Measurements from ENCODE around the gene GAB2.

Gene GAB2

GRCh38 chr11:78344676-78345075 lies 72.9 kb downstream of the GAB2 start:
- no peak for DNase-seq (ENCODE audit: low read depth in 2 of 2)

GRCh38 chr11:78344094-78344493 lies 73.5 kb downstream of the GAB2 start:
- no peak for DNase-seq (ENCODE audit: low read depth in 2 of 2)

GRCh38 chr11:78343303-78343702 lies 74.3 kb downstream of the GAB2 start:
- DNase-seq (ENCODE audit: low read depth in 2 of 2), result no peak

GRCh38 chr11:78341841-78342240 lies 75.8 kb downstream of the GAB2 start:
- no peak for DNase-seq (ENCODE audit: low read depth in 2 of 2)

GRCh38 chr11:78340530-78340929 lies 77.1 kb downstream of the GAB2 start:
- no peak for DNase-seq (ENCODE audit: low read depth in 2 of 2)

- no peak for DNase-seq (ENCODE audit: low read depth in 2 of 2)
Observed at GRCh38 chr11:78339945-78340344, 77.7 kb downstream of the GAB2 start.

GRCh38 chr11:78339483-78339882 lies 78.1 kb downstream of the GAB2 start:
- no peak for DNase-seq (ENCODE audit: low read depth in 2 of 2)

GRCh38 chr11:78338702-78339101 lies 78.9 kb downstream of the GAB2 start:
- DNase-seq (ENCODE audit: low read depth in 2 of 2), result no peak

GRCh38 chr11:78338138-78338537 lies 79.5 kb downstream of the GAB2 start:
- no peak for DNase-seq (ENCODE audit: low read depth in 2 of 2)

GRCh38 chr11:78337554-78337924 lies 80.1 kb downstream of the GAB2 start:
- DNase-seq (ENCODE audit: low read depth in 2 of 2), result no peak

- no peak for DNase-seq (ENCODE audit: low read depth in 2 of 2)
Observed at GRCh38 chr11:78336877-78337553, 80.6 kb downstream of the GAB2 start.

- no peak for DNase-seq (ENCODE audit: low read depth in 2 of 2)
Observed at GRCh38 chr11:78334109-78334508, 83.5 kb downstream of the GAB2 start.

- no peak for DNase-seq (ENCODE audit: low read depth in 2 of 2)
Observed at GRCh38 chr11:78332872-78333271, 84.7 kb downstream of the GAB2 start.

- DNase-seq (ENCODE audit: low read depth in 2 of 2), result no peak
Observed at GRCh38 chr11:78332174-78332866, 85.3 kb downstream of the GAB2 start.

GRCh38 chr11:78331711-78332110 lies 85.9 kb downstream of the GAB2 start:
- no peak for DNase-seq (ENCODE audit: low read depth in 2 of 2)

- no peak for DNase-seq (ENCODE audit: low read depth in 2 of 2)
Observed at GRCh38 chr11:78330361-78330760, 87.3 kb downstream of the GAB2 start.

GRCh38 chr11:78327945-78328344 lies 89.7 kb downstream of the GAB2 start:
- DNase-seq (ENCODE audit: low read depth in 2 of 2), result no peak

- DNase-seq (ENCODE audit: low read depth in 2 of 2), result no peak
Observed at GRCh38 chr11:78325274-78325781, 92.3 kb downstream of the GAB2 start.

GRCh38 chr11:78323363-78323762 lies 94.3 kb downstream of the GAB2 start:
- DNase-seq (ENCODE audit: low read depth in 2 of 2), result no peak

GRCh38 chr11:78319453-78319955 lies 98.1 kb downstream of the GAB2 start:
- no peak for DNase-seq (ENCODE audit: low read depth in 2 of 2)

GRCh38 chr11:78318321-78319114 lies 99.1 kb downstream of the GAB2 start:
- DNase-seq (ENCODE audit: low read depth in 2 of 2), result no peak

GRCh38 chr11:78315724-78316123 lies 101.9 kb downstream of the GAB2 start:
- no peak for DNase-seq (ENCODE audit: low read depth in 2 of 2)
